GM21717 (cell line): Measurements from ENCODE around the gene CCL22.
A peak's percentile ranks its signal among the peaks of the same experiment; 100 is the strongest.
"Not testable (repeated sequence)": the region's sequence is repeated elsewhere in the genome, so short reads cannot be mapped to it uniquely, and the experiment has no call there.

Experiments
- ATAC-seq: cut with Tn5 transposase; IDR thresholded peaks from one replicate; pipeline ENCODE4 v1.9.1; 2021; ENCODE audit warnings: mild to moderate bottlenecking, moderate library complexity; ENCODE audit not compliant: unreplicated experiment

The CCL22 gene, protein sequence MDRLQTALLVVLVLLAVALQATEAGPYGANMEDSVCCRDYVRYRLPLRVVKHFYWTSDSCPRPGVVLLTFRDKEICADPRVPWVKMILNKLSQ

DNA sequence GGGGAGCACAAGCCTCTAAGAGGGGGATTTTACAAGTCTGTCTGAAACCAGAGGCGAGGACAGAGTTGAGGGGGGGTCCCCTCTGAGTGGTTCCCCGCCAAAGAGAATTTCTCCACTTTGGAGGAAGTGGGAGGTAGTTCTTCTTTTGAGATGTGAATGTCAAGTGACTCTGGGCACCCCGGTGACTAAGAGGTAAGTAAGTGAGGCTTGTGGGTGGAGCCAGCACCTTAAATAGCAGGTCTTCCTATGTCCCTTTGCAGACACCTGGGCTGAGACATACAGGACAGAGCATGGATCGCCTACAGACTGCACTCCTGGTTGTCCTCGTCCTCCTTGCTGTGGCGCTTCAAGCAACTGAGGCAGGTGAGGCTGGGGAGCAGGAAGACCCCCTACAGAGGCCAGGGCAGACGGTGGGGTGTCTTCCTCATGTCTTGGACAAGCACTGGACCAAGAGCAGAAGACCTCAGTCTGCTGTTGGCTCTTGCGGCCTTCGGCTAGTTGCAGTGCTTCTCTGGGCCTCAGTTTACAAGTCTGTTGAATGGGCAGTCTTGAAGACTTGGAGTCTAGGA, at the start of gene CCL22:
Gene CCL22, plus strand, starts transcription at position 257 of the 569 bp plus-strand sequence. Its CDS starts 34 bp downstream, at position 291.
- ATAC-seq, result peak; percentile 58

DNA sequence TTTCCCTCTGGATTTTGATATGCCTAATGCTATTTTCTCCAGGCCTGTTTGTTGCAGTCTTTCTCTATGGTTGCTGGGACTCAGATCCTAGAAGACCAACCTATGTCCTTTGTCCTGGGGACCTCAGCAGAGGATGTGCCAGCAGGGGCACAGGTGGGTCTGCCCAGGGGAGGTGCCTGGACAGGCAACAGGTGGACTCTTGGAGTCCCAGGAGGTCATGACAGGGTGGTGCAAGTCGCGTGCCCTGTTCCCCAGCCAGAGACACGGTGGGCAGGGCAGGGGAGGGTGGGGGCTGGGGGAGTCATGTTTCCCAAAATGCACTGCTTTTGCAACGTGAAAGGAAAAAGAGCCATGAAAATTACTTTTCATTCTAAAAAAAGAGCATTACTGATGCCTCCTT, 47.8 kb upstream of the CCL22 start:
- no peak for ATAC-seq

DNA sequence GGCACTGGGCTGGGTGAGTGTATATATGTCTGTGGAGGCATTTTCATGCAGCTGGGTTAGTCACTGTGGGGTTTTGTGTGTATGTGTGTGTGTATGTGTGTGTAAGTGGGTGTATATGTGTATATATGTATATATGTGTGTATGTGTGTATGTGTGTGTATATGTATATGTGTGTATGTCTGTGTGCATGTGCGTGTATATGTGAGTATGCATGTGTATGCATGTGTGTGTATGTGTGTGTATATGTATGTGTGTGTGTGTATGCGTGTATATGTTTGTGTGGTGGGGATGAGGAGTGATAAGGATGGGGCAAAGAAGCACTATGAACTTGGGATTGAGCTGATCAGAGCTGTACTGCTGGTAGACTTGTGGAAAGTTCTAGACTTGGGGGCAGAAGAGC, 45.1 kb upstream of the CCL22 start:
- no peak for ATAC-seq

DNA sequence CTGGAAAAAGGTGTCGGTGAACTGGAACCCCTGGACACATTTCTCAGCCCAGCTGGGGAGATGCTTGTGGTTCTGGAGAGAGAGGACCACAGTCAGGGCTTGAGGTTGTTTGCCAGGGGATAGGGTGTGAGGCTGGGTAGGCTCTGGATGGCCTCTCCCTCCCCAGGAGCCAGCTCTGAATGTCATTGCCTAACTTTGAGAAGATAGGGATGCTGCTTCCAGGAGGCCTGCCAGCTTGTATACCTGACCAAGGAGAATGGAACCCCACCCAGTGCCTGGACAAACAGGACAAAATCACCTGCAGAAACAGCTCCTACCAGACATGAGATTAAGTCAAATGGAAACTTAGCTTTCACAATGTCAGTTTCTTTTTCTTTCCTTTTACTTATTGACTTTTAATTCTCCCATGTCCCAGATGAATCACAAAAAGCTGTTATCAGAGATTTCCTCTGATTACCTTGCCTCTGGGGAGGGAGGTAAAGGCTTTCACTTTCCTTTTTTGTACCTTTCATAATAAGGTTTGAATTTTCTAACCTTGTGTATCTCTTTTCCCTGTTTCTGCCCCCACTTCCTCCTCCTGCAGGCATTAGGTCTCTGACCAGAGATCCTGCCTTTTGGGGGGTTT, 44.3 kb upstream of the CCL22 start:
- ATAC-seq, result no peak

DNA sequence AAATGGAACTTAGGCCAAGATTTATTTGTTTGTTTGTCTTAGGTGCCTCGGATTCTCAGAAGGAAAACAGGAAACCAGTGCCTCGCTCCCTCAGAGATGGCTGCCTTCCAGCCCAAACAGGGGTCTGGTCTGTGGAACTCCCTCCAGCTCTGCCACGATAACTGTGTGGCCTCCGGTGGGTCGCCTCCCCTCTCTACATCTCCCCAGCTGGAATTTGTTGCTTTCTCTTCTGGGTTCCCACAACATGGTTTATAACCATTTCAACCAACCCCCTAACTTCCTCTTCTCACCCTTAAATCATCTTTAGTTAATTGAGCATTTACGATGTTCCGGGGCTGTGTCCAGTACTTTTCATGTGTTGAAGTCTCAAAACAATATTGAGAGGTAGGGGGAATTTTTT, 43.2 kb upstream of the CCL22 start:
- ATAC-seq, result no peak

DNA sequence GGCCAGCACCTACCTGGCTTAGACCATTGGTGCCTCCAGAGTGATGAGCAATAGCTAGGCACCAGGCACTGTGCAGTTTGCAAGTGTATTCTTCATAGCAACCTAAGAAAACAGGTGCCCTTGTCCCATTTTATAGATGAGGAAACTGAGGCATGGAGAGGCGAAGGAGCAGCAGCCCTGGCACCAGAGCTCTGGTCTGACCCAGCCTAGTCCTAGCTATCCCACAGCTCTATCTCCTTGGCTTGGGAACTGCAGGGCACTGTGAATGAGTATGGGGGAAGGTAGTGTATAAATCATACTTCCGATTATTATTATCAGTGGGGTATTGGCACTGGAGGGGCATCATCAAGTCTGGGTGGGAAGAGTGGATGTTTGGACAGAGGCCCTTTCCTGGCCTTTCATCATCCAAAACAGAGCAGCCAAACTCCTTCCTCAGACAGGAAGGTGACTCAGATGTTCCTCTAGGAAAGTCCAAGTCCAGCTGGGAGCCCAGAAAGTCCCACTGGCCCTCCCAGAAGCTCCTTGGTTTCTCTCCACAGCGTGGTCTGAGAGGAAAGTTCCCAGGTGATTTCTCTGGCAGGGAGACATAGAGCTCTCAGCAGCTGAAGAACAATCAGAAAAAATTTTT, 42.1 kb upstream of the CCL22 start:
- ATAC-seq, result no peak

DNA sequence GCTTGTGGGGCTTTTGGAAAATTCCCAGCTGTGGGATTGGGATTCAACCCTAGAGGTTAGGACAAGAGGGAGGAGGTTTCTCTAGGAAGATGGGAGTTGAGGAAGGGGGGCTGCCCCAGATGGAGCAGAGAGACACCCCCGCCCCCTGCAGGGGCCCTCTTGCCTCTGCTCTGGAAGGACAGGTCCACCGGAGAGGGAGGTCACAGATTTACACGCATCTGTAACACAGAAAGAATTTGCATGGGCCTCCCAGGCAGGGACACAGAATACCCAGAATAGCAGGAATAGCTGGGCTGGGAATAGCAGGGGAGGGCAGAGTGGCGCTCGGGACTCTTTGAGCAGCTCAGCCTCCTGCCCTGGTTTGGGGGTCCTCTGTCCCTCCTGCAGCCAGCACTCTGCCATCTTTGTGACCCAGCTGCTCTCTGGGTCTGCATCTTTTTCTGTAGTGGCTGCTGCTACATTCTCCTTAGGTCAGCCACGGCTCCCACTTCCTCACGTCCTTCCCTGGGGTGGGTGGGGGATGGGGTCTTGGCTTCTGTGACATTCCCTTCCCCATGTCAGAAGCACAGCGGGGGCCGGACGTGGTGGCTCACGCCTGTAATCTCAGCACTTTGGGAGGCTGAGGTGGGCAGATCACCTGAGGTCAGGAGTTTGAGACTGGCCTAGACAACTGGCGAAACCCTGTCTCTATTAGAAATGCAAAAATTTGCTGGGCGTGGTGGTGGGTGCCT, 40.2 kb upstream of the CCL22 start:
- no peak for ATAC-seq

DNA sequence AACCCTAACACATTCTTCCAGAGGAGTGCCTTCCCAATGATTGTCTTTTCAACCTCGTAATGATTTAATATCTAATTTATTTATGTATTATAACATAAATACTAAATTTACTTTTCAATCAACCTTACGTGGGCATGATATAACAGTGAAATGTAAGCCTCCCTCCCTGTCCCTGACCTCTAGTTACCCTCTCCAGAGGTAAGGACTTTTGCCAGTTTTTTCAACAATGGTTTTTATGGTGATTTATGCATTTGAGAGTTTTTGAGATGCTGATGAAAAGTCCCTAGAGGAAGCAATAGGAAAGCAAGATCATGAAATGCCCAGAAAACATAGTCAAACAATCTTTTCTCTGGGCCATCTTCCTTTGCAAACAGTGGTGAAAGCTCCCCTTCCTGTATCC, 38.9 kb upstream of the CCL22 start:
- ATAC-seq, result no peak

DNA sequence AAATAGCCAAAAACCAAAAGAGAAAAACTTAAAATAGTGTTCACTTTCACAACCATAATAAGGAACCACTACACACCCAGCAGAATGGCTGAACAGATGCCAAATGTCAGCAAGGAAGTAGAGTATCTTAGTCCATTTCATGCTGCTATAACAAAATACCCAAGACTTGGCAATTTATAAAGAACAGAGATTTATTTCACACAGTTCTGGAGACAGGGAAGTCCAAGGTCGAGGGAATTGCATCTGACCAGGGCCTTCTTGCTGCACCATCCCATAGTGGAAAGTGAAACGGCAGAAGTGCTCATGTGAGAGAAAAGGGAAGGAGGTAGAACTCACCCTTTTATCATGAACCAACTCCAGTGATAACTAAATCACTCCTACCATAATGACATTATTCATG, 33.8 kb upstream of the CCL22 start:
- ATAC-seq, result no peak

DNA sequence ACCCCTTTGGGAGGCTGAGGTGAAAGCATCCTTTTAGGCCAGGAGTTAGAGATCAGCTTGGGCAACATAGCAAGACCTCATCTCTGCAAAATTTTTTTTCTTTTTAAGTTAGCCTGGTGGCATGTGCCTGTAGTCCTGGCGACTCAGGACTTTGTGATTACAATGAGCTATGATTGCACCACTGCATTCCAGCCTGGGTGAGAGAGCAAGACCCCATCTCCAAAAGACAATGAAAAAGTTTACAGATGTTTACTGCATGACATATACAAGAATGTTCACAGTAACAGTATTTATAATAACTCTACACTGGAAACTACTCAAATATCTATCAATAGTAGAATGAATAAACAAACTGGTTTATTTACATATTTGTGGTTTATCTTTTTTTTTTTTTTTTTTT, 33.1 kb upstream of the CCL22 start:
- ATAC-seq, result no peak

DNA sequence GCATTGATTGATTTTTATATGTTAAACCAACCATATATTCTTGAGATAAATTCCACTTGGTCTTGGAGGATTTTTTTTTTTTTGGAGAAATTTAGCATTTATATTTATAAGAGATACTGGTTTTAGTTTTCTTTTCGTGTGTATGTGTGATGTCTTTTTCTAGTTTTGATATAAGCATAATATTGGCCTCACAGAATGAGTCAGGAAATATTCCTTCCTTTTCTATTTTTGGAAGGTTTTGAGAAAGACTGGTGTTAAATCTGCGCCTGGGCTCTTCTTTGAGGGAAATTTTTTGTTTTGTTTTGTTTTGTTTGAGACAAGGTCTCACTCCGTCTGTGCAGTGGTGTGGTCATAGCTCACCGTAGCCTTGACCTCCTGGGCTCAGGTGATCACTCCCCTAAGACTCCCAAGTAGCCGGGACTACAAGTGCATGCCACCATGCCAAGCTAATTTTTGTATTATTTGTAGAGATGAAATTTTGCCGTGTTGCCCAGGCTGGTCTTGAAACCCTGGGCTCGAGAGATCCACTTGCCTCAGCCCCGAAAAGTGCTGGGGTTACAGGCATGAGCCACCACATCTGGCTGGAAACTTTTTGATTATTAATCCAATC, 28.8 kb upstream of the CCL22 start:
- ATAC-seq, result no peak

DNA sequence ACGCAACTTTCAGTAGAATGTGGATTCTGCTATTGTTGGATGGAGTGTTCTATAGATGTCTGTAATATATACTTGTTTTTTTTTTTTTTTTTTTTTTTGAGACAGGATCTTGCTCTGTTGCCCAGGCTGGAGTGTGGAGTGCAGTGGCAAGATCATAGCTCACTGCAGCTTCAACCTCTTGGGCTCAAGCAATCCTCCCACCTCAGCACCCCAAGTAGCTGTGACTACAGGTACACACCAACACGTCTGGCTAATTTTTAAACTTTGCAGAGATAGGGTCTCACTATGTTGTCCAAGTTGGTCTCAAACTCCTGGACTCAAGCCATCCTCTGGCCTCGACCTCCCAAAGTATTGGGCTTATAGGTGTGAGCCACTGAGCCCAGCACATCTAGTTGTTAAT, 27.2 kb upstream of the CCL22 start:
- ATAC-seq, result no peak

DNA sequence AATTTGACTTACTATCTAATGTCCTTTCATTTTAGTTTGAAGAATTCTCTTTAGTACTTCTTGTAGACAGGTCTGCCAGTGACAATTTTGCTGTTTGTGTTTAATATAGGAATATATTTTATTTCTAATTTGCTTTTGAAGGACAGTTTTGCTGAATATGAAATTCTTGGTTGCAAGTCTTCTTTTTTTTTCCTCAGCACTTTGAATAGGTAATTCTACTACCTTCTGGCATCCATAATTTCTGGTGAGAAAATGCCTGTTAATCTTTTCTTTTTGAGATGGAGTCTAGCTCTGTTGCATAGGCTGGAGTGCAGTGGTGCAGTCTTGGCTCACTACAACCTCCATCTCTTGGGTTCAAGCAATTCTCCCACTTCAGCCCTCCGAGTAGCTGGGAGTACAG, 25.2 kb upstream of the CCL22 start:
- no peak for ATAC-seq

DNA sequence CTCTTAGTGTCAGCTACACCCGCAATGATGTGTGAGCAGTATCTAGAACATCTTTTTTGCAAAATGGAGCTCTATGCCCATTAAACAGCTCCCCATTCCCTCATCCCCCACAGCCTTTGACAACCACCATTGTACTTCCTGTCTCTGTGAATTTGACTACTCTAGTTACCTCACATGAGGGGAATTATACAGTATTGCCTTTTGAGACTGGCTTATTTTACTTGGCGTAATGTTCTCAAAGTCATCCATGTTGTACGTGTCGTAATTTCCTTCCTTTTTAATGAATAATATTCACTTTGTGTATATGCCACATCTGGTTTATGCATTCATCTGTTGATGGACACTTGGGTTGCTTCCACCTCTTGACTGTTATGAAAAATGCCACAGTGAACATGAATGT, 23.2 kb upstream of the CCL22 start:
- ATAC-seq, result no peak

DNA sequence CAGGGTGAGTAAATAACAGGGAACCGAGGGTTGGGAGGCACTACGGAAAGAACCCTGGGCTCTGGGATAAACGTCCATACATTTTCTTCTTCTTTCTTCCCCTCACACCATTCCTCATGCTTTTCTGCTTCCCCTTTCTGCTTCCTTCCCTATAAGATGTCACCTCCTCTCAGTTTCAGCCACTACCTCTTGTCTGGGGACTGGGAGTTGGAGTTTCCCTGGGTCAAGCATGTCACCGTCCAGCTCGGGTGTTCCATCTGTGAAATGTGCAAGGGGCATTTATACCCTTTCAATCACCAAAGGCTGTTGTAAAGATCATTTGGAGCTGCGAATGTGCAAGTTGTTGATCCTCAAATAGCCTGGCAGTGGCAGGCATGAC, 17.5 kb upstream of the CCL22 start:
- no peak for ATAC-seq

DNA sequence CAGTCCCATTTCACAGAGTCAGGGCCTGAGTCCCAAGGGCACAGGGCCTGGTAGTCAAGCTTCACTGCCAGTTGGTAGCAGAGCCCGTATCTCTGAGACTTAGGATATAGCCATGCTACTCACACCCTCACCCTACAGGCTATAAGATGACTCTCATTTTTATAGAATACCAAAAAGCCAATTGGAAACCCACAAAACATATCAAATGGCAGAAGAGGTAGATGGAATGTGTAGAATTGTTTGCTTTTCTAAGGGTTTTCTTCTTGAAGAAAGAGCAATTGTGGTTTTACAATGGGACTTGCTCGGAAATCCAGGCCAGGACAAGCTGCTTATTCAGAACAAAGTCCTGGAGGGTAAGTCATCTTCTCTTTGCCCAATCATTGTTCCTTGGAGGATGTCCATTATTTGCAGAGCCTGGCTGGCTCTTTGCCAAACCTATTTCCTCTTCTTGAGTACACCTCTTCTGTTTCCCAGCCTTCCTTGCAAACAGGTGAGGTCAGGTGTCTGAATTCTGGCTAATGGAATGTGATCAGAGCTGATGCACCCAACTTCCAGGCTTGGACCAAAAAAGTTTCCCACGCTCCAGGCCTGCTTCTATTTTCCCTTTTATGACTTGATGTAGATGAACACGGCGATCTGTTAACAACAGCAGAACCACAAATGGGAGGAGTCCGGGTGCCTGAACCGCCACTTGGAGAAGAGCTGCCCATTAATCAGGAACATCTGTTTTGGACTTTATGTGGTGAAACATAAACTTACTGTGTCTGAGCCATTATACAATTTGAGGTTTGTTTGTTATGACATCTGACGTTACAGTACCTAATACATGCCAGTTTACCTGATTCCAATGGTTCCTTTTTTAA, 16.9 kb upstream of the CCL22 start:
- ATAC-seq, result no peak

DNA sequence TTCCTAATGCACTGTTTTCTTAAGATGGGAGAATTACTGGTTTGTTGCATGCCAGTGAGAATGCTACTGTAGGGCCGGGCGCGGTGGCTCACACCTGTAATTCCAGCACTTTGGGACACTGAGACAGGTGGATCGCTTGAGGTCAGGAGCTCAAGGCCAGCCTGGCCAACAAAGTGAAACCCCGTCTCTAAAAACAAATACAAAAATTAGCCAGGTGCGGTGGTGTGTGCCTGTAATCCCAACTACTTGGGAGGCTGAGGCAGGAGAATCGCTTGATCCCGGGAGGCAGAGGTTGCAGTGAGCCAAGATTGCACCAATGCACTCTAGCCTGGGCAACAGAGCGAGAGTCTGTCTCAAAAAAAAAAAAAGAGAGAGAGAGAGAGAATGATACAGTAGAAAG, 16.0 kb upstream of the CCL22 start:
- not testable (repeated sequence) for ATAC-seq

DNA sequence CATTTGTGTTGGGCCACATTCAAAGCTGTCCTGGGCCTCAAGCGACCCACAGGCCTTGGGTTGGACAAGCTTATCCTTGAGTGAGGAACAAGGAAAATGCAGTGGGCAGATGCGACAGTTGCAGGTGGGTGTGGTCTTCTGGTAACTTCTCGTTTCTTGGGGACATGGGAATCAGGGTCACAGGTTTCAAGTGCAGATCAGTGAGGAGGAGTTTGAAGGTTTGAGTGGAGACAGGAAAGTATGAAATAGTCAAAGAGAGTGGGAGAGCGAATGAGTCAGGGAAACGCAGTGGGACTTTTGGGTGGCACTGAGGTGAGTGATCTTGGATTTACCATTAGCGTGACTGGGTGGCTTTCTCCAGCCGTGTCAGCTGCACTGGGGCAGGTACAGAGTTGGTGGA, 15.4 kb upstream of the CCL22 start:
- ATAC-seq, result no peak

DNA sequence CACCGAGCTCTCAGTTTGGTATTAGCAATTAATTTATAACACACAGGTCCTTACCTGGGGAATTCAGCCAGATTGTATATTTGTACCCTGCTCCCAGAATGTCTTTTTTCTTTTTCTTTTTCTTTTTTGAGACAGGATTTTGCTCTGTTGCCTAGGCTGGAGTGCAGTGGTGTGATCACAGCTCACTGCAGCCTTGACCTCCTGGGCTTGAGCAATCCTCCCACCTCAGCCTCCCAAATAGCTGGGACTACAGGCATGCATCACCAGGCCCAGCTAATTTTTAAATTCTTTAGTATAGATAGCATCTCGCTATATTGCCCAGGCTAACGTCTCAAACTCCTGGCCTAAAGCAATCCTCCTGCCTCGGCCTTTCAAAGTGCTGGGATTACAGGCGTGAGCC, 14.5 kb upstream of the CCL22 start:
- ATAC-seq, result not testable (repeated sequence)

DNA sequence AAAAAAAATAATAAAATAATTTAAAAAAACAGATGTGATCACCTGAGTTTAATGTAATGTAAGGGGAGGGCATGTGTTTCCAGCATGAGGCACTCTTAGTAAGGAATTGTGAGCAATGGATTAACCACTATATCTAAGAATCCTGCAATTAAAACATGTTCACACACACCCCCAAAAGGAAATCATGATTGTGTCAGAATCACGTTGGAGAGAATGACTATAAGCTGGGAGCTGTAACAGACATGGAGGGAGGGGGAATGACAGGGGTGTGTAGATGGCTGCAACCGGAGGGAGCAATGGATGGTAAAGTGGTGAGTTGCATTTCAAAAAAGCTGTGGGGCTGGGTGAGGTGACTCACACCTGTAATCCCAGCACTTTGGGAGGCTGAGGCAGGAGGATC, 13.6 kb upstream of the CCL22 start:
- no peak for ATAC-seq
